Measurements from ENCODE around the gene BOD1L1.

DNA sequence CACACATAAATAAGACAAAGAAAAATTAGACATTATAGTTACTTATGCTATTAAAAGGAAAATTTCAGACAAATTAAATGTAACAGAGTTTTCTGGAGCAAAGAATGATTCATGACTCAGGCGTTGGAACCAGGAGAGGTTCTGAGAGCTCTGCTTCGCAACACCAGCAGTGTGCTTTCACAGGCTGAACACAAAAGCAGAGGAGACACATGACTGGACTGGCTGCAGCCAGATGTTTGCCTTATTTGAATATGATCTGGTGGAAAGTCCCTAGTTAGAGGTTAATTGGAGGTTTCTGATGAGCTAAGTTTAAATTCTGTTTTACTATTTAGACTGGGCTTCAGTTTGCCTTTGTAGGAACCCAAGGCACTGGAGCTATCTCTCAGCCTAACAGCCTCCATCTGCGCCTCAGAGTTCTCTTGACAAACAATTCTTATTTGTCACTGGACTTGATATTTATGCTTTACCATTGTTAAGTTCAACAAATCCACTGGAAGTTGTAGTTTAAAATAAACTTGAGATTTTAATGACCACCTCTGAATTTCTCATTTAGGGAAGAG lies 16.2 kb downstream of the BOD1L1 start:
- TF ChIP-seq YY1 (IDR thresholded peaks at IDR 0.05; ENCODE audit: low read depth), result no peak
- TF ChIP-seq CEBPB (IDR thresholded peaks at IDR 0.05), result no peak
- TF ChIP-seq RAD21 (IDR thresholded peaks at IDR 0.05; ENCODE audit: low read depth), result no peak
- TF ChIP-seq, protein P1, sequence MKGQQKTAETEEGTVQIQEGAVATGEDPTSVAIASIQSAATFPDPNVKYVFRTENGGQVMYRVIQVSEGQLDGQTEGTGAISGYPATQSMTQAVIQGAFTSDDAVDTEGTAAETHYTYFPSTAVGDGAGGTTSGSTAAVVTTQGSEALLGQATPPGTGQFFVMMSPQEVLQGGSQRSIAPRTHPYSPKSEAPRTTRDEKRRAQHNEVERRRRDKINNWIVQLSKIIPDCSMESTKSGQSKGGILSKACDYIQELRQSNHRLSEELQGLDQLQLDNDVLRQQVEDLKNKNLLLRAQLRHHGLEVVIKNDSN (IDR thresholded peaks at IDR 0.05), result no peak
- TF ChIP-seq, protein P2, sequence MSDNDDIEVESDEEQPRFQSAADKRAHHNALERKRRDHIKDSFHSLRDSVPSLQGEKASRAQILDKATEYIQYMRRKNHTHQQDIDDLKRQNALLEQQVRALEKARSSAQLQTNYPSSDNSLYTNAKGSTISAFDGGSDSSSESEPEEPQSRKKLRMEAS (IDR thresholded peaks at IDR 0.05), result no peak
- no peak for TF ChIP-seq TAF1 (IDR thresholded peaks at IDR 0.05; ENCODE audit: low read depth)
